Thyroid gland (tissue), 4 donors: ENCODE data around the gene TGFA. TPM values are rescaled to one million over a fixed set of nuclear protein-coding genes. Genes with fewer than 3 reads are reported as not detected.

ENCODE experiments used
- DNase-seq, 2 donors: peaks; one replicate each; pipeline ENCODE4 v3.0.0-alpha.2; 2019
- H3K27ac ChIP-seq, 3 donors: fragments of 200-600 bp; sonication (generic); 1 replicate in 2 of 3; 2 replicates in 1 of 3; pipeline ENCODE4 v1.5.1; 2016 to 2019; ENCODE audit warnings: mild to moderate bottlenecking in 1 of 3, moderate library complexity in 1 of 3
- H3K27me3 ChIP-seq: fragments of 200-600 bp; sonication (generic); one replicate; pipeline ENCODE4 v1.5.1; 2019
- H3K36me3 ChIP-seq, 2 donors: fragments of 200-600 bp; sonication (generic); one replicate each; pipeline ENCODE4 v1.5.1; 2016 to 2019
- H3K4me1 ChIP-seq, 2 donors: fragments of 200-600 bp; sonication (generic); one replicate each; pipeline ENCODE4 v1.5.1; 2017 to 2019
- H3K4me3 ChIP-seq, 3 donors: fragments of 200-600 bp; sonication (generic); replicated peaks in 1 of 3; 1 replicate in 2 of 3; 2 replicates in 1 of 3; pipeline ENCODE4 v1.5.1; 2016; ENCODE audit warnings: mild to moderate bottlenecking in 1 of 3
- H3K9me3 ChIP-seq: fragments of 200-600 bp; sonication (generic); one replicate; pipeline ENCODE4 v1.5.1; 2017
- POLR2A ChIP-seq, 2 donors: fragments of 450-650 bp; IDR thresholded peaks; one replicate each; pipeline ENCODE4 v1.6.1; 2017; ENCODE audit warnings: antibody characterized with exemption in 2 of 2, mild to moderate bottlenecking in 2 of 2, moderate library complexity in 1 of 2
- WGBS, 2 donors: methylation state at CpG; one replicate each; pipeline ENCODE4 v1.1.5; 2017; 5-methylcytosine and 5-hydroxymethylcytosine counted together
- intact Hi-C: fragments of 100-400 bp; cut with DNase I; formaldehyde crosslinking; loops from one replicate; pipeline ENCODE4 v1.15.1; 2023
- total RNA-seq, 4 donors: library from RNA; depleted of rRNA; stranded (reverse); fragments of >200 nt; gene quantifications; one replicate each; pipeline ENCODE4 v1.2.3, GENCODE V29; 2016
- TF ChIP-seq, protein P1 (sequence below), 6 experiments: fragments of 200-600 bp in 3 of 6; fragments of 450-650 bp in 3 of 6; sonication (generic) in 3 of 6; IDR thresholded peaks; one replicate each; pipeline ENCODE4 v1.5.1; 2016 to 2019; ENCODE audit warnings: antibody characterized with exemption in 6 of 6, mild to moderate bottlenecking in 2 of 6, inconsistent platforms in 1 of 6, moderate library complexity in 1 of 6

TGFA gene
- total RNA-seq, 4 donors from 2014 or later, result 12.9 to 23.0 (median 18.6) TPM

DNA sequence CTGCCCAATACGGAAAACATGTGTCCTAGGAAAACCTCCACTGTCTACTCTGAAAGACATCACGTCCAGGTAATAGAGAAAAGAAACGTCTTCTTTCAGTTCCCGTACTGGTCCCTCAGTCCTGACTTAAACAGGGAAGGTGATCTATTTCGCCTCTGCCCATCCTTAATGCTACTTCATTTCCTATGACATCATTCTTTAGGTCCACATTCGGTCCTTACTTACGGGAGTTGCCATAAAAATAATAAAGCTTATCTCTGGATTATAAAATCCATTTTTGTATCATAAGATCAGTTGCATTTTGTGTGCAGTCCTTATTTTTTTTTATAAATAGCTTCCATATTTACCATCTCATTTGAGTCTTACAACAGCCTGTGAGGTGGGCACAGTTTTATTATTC is 3.7 kb downstream of the TGFA start:
- H3K9me3 ChIP-seq, result no peaks in the 10 kb centered on the region
- intact Hi-C loops, result loop anchor here (5.0 kb wide), 1 partner anchor 67 kb away; no protein-coding TSS in a partner anchor
- H3K27me3 ChIP-seq, result no peaks in the 10 kb centered on the region
- WGBS, 2 donors, result 92 to 95% methylated on average over 7 of the region's 7 CpGs
- no peak overlapping the region for H3K27ac ChIP-seq
- no peak overlapping the region for H3K4me3 ChIP-seq
- H3K4me1 ChIP-seq, result peaks cover 6 to 7% of the 10 kb centered on the region in 2 donors
- TF ChIP-seq POLR2A (IDR thresholded peaks at IDR 0.05), result no peak
- TF ChIP-seq, protein P1, sequence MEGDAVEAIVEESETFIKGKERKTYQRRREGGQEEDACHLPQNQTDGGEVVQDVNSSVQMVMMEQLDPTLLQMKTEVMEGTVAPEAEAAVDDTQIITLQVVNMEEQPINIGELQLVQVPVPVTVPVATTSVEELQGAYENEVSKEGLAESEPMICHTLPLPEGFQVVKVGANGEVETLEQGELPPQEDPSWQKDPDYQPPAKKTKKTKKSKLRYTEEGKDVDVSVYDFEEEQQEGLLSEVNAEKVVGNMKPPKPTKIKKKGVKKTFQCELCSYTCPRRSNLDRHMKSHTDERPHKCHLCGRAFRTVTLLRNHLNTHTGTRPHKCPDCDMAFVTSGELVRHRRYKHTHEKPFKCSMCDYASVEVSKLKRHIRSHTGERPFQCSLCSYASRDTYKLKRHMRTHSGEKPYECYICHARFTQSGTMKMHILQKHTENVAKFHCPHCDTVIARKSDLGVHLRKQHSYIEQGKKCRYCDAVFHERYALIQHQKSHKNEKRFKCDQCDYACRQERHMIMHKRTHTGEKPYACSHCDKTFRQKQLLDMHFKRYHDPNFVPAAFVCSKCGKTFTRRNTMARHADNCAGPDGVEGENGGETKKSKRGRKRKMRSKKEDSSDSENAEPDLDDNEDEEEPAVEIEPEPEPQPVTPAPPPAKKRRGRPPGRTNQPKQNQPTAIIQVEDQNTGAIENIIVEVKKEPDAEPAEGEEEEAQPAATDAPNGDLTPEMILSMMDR (IDR thresholded peaks at IDR 0.05), result no peak
- DNase-seq, result no peak
- no peaks in the 10 kb centered on the region for H3K36me3 ChIP-seq

DNA sequence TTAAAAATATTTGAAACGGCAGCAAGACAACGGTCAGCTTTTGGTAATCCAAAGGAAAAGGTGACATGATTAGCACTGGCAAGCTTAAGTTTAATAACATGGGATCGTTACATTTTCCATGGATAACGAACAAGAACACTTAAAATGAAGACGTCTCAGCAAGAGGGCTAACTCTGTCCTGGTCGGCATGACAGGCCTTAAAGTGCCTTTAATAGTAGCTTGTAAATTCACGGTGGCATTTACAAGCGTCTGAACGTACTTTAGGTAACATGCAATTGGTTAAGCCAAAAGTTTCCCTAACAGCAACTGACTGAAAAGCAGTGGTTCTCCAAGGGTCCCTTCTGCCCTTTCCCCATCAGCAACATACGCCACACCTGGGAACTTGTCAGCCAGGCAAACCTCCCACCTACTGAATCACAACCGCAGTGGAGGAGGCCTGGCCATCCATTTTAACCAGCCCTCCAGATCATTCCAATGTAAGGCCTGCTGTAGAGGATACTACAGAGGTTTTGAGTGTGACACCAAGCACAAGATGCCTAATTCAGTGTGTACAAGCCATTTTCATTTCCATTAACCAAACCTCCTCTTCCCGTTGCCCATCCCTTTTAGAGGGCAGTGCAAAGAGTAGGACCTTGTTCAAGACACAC is 4.4 kb downstream of the TGFA start:
- Histone ChIP-seq H3K27me3 (no peaks in the 10 kb centered on the region), H3K4me3 (no peak overlapping the region), H3K4me1 (no peaks in the 10 kb centered on the region), H3K36me3 (no peaks in the 10 kb centered on the region), H3K27ac (no peak overlapping the region), H3K9me3 (no peaks in the 10 kb centered on the region)
- 92 to 93% methylated on average over 12 of the region's 12 CpGs for WGBS, 2 donors
- intact Hi-C loops, result no loop called here
- DNase-seq, result no peak
- TF ChIP-seq, protein P1 (IDR thresholded peaks at IDR 0.05), result no peak
- no peak for TF ChIP-seq POLR2A (IDR thresholded peaks at IDR 0.05)

DNA sequence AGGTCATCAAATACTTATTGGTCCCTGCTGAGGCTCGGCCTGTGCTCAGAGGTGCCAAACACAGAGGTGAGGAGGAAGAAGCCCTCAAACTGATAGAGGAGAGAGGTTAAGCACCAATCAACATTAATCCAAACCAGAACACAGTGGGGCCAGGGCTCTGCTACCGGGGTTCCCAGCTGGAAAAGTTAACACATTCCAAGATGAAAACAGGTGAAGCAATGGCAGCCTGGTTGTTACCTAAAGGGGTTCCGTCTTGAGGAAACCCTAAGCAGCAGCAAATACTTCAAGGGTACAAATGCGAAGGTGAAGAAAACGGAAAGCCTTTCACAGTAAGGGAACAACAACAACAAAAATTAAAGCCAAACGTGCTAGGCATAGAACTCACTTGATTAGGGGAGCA is 5.4 kb downstream of the TGFA start:
- no peak overlapping the region for H3K4me3 ChIP-seq
- 84% methylated on average over 6 of the region's 6 CpGs for WGBS, 2 donors
- H3K9me3 ChIP-seq, result no peaks in the 10 kb centered on the region
- no peaks in the 10 kb centered on the region for H3K4me1 ChIP-seq
- no peaks in the 10 kb centered on the region for H3K36me3 ChIP-seq
- TF ChIP-seq, protein P1 (IDR thresholded peaks at IDR 0.05), result no peak
- TF ChIP-seq POLR2A (IDR thresholded peaks at IDR 0.05), result no peak
- DNase-seq, result no peak
- intact Hi-C loops, result no loop called here
- H3K27ac ChIP-seq, result no peak overlapping the region
- no peaks in the 10 kb centered on the region for H3K27me3 ChIP-seq

DNA sequence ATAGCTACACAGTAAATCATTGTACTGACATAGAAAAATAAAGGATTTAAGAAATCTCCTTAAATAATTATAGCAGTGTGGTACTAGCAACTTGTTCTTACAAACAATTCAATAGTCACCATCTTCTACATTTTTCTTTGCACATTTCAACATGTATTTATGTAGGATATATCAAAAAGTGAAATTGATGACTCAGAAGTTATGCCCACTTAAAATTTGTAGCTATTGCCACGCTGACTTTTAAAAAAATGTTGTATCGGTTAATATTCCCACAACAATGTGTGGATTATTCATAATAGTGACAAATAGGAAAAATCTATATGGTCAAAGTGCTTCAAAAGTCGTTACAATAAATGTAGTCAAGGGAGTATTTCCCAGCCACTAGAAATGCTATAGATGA is 6.7 kb downstream of the TGFA start:
- DNase-seq, result no peak
- WGBS, 2 donors, result 89 to 93% methylated on average over 3 of the region's 3 CpGs
- Histone ChIP-seq H3K9me3 (no peaks in the 10 kb centered on the region), H3K27me3 (no peaks in the 10 kb centered on the region), H3K27ac (no peak overlapping the region), H3K36me3 (no peaks in the 10 kb centered on the region), H3K4me1 (no peaks in the 10 kb centered on the region), H3K4me3 (no peak overlapping the region)
- intact Hi-C loops, result no loop called here
- TF ChIP-seq, protein P1 (IDR thresholded peaks at IDR 0.05), result no peak
- no peak for TF ChIP-seq POLR2A (IDR thresholded peaks at IDR 0.05)

DNA sequence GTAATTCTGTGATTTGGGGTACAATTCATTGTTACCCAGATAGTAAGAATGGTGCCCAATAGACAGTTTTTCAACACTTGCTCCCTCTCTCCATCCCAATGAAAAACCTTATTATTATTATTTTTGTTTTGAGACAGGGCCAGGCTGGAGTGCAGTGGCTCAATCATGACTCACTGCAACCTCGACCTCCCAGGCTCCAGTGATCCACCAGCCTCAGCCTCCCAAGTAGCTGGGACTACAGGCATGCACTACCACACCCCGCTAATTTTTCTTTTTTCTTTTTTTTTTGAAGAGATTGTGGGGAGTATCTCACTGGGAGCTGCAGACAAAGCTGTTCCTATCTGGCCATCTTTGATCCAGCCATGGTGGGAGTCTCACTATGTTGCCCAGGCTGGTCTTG is 7.2 kb downstream of the TGFA start:
- no peaks in the 10 kb centered on the region for H3K27me3 ChIP-seq
- H3K36me3 ChIP-seq, result no peaks in the 10 kb centered on the region
- DNase-seq, result no peak
- H3K27ac ChIP-seq, result no peak overlapping the region
- WGBS, 2 donors, result 88 to 93% methylated on average over 2 of the region's 2 CpGs
- TF ChIP-seq, protein P1 (IDR thresholded peaks at IDR 0.05), result no peak
- no peak for TF ChIP-seq POLR2A (IDR thresholded peaks at IDR 0.05)
- no peak overlapping the region for H3K4me3 ChIP-seq
- H3K9me3 ChIP-seq, result no peaks in the 10 kb centered on the region
- intact Hi-C loops, result no loop called here
- H3K4me1 ChIP-seq, result no peaks in the 10 kb centered on the region
